Thyroid gland (tissue), 4 donors: Measurements from ENCODE around the gene PJA1. TPM values are rescaled to one million over a fixed set of nuclear protein-coding genes. Genes with fewer than 3 reads are reported as not detected.

Source experiments
- DNase-seq, 2 donors: peaks; one replicate each; pipeline ENCODE4 v3.0.0-alpha.2; 2019
- H3K27ac ChIP-seq, 3 donors: fragments of 200-600 bp; sonication (generic); 1 replicate in 2 of 3; 2 replicates in 1 of 3; pipeline ENCODE4 v1.5.1; 2016 to 2019; ENCODE audit warnings: mild to moderate bottlenecking in 1 of 3, moderate library complexity in 1 of 3
- H3K27me3 ChIP-seq: fragments of 200-600 bp; sonication (generic); one replicate; pipeline ENCODE4 v1.5.1; 2019
- H3K36me3 ChIP-seq, 2 donors: fragments of 200-600 bp; sonication (generic); one replicate each; pipeline ENCODE4 v1.5.1; 2016 to 2019
- H3K4me1 ChIP-seq, 2 donors: fragments of 200-600 bp; sonication (generic); one replicate each; pipeline ENCODE4 v1.5.1; 2017 to 2019
- H3K4me3 ChIP-seq, 3 donors: fragments of 200-600 bp; sonication (generic); replicated peaks in 1 of 3; 1 replicate in 2 of 3; 2 replicates in 1 of 3; pipeline ENCODE4 v1.5.1; 2016; ENCODE audit warnings: mild to moderate bottlenecking in 1 of 3
- H3K9me3 ChIP-seq: fragments of 200-600 bp; sonication (generic); one replicate; pipeline ENCODE4 v1.5.1; 2017
- CTCF ChIP-seq, 6 experiments: fragments of 200-600 bp in 3 of 6; fragments of 450-650 bp in 3 of 6; sonication (generic) in 3 of 6; IDR thresholded peaks; one replicate each; pipeline ENCODE4 v1.5.1; 2016 to 2019; ENCODE audit warnings: antibody characterized with exemption in 6 of 6, mild to moderate bottlenecking in 2 of 6, inconsistent platforms in 1 of 6, moderate library complexity in 1 of 6
- POLR2A ChIP-seq, 2 donors: fragments of 450-650 bp; IDR thresholded peaks; one replicate each; pipeline ENCODE4 v1.6.1; 2017; ENCODE audit warnings: antibody characterized with exemption in 2 of 2, mild to moderate bottlenecking in 2 of 2, moderate library complexity in 1 of 2
- WGBS, 2 donors: methylation state at CpG; one replicate each; pipeline ENCODE4 v1.1.5; 2017; 5-methylcytosine and 5-hydroxymethylcytosine counted together
- intact Hi-C: fragments of 100-400 bp; cut with DNase I; formaldehyde crosslinking; loops from one replicate; pipeline ENCODE4 v1.15.1; 2023
- total RNA-seq, 4 donors: library from RNA; depleted of rRNA; stranded (reverse); fragments of >200 nt; gene quantifications; one replicate each; pipeline ENCODE4 v1.2.3, GENCODE V29; 2016

Gene PJA1
- total RNA-seq, 4 donors from 2014 or later = 29.7 to 60.0 (median 50.1) TPM

DNA sequence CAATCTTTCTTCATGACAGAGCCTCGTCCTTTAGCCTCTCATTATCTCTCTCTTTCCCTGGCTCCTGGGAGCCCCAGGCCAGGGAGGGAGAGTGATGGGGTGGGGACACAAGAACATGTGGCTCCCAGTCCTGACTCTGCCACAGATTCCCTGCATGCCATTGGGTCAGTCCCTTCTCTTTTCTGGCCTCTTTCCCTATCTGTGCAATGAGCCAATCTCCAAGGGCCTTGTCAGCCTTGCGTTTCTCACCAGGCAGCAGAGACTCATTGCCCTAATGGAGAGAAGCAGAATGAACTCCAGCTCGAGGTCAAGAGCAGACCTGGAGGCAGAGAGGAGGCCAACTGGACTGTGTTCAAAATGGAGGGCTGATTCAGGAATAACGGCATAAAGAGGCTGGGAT lies 38.4 kb upstream of the PJA1 start:
- no peaks in the 10 kb centered on the region for H3K36me3 ChIP-seq
- H3K27me3 ChIP-seq = no peaks in the 10 kb centered on the region
- no peak overlapping the region for H3K4me3 ChIP-seq
- TF ChIP-seq POLR2A (IDR thresholded peaks at IDR 0.05) = no peak
- no peak for TF ChIP-seq CTCF (IDR thresholded peaks at IDR 0.05)
- WGBS, 2 donors = 83 to 93% methylated on average over 2 of the region's 4 CpGs
- H3K4me1 ChIP-seq = no peaks in the 10 kb centered on the region
- H3K9me3 ChIP-seq = no peaks in the 10 kb centered on the region
- no peak overlapping the region for H3K27ac ChIP-seq
- intact Hi-C loops = no loop called here
- no peak for DNase-seq

DNA sequence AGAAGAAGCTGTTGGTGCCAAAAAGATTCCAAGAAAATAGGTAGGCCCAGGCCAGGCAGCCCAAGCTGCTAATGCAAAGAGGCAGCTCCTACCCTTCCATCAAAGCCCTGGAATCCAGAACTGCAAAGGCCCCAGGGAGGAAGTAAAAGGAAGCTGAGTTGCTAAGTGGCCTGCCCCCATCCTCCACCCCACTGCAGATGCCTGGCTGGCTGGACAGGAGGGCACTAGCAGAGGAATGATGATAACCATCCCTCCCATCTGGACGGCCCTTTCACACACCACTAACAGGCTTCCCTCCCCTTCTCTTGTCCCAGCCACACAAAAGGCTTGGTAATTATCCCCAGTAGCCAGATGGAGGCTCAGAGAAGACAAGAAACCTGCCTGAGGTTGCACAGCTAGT lies 32.4 kb upstream of the PJA1 start:
- no peaks in the 10 kb centered on the region for H3K27me3 ChIP-seq
- DNase-seq = no peak

DNA sequence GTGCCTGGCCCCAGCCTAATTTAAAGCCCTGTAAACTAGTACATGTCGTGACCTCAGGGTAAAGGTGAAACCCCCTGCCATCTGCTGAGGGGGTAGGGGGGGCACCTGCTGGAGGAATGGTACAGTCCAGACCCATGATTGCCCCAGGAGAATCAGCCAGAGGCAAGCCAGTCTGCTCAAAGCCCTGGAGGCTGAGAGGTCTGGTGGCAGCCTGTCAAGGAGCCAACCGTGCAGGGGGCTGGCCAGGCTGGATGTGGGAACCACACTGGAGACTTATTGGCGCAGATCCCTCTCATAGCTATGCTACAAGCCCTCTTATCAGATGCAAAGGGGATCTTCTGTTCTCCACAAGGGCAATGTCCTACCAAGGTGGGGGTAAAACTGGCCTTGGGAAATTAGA lies 31.4 kb upstream of the PJA1 start:
- Histone ChIP-seq H3K4me1 (no peaks in the 10 kb centered on the region), H3K27ac (no peak overlapping the region), H3K9me3 (no peaks in the 10 kb centered on the region), H3K4me3 (no peak overlapping the region), H3K36me3 (no peaks in the 10 kb centered on the region), H3K27me3 (no peaks in the 10 kb centered on the region)
- WGBS, 2 donors = 100% methylated on average over 2 of the region's 3 CpGs; no CpG with 5 or more reads in 1 of the 2 donors
- intact Hi-C loops = no loop called here
- TF ChIP-seq CTCF (IDR thresholded peaks at IDR 0.05) (no peak), POLR2A (IDR thresholded peaks at IDR 0.05) (no peak)
- no peak for DNase-seq

More for the DNA sequence above, 32.4 kb upstream of the PJA1 start:
- no peaks in the 10 kb centered on the region for H3K4me1 ChIP-seq
- H3K36me3 ChIP-seq = no peaks in the 10 kb centered on the region
- no peak for TF ChIP-seq CTCF (IDR thresholded peaks at IDR 0.05)
- TF ChIP-seq POLR2A (IDR thresholded peaks at IDR 0.05) = no peak
- intact Hi-C loops = no loop called here
- H3K4me3 ChIP-seq = no peak overlapping the region
- no peaks in the 10 kb centered on the region for H3K9me3 ChIP-seq
- no peak overlapping the region for H3K27ac ChIP-seq
- WGBS, 2 donors = 54% methylated on average over 1 of the region's 1 CpG; no CpG with 5 or more reads in 1 of the 2 donors

GRCh38 chrX:69195810-69196209 lies 30.6 kb upstream of the PJA1 start:
- H3K27me3 ChIP-seq = no peaks in the 10 kb centered on the region

DNA sequence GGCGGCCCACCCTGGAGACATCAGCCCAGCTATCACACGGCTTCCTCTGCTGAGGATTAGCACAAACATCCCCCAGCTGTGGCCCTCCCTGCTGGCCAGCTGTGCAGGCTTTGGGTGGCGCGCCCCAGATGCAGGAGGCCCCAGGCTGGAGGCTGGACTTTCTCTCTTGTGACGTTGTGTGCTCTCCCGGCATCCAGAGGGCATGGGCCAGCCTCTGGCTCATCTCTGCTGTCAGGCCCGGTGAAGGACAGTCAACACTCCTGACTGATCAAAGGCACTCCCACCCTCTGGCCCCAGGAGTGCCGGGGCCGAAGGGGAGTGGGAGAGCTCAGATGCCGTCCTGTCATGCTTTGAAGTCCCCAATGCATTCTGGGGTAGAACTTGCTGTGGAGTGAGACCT lies 29.9 kb upstream of the PJA1 start:
- TF ChIP-seq POLR2A (IDR thresholded peaks at IDR 0.05) (no peak), CTCF (IDR thresholded peaks at IDR 0.05) (no peak)
- intact Hi-C loops = no loop called here
- WGBS, 2 donors = 80% methylated on average over 1 of the region's 10 CpGs; no CpG with 5 or more reads in 1 of the 2 donors

More at GRCh38 chrX:69195810-69196209, 30.6 kb upstream of the PJA1 start:
- H3K9me3 ChIP-seq = no peaks in the 10 kb centered on the region
- no peak overlapping the region for H3K27ac ChIP-seq
- WGBS, 2 donors = 53 to 100% methylated on average over 1 to 3 of the region's 3 CpGs
- no peak for DNase-seq
- H3K4me3 ChIP-seq = no peak overlapping the region
- intact Hi-C loops = no loop called here
- H3K4me1 ChIP-seq = no peaks in the 10 kb centered on the region
- no peaks in the 10 kb centered on the region for H3K36me3 ChIP-seq
- no peak for TF ChIP-seq CTCF (IDR thresholded peaks at IDR 0.05)
- TF ChIP-seq POLR2A (IDR thresholded peaks at IDR 0.05) = no peak

More for the DNA sequence above, 29.9 kb upstream of the PJA1 start:
- DNase-seq = no peak
- H3K36me3 ChIP-seq = no peaks in the 10 kb centered on the region
- no peaks in the 10 kb centered on the region for H3K9me3 ChIP-seq
- H3K4me1 ChIP-seq = no peaks in the 10 kb centered on the region
- H3K27me3 ChIP-seq = no peaks in the 10 kb centered on the region
- no peak overlapping the region for H3K27ac ChIP-seq
- H3K4me3 ChIP-seq = no peak overlapping the region
